GM19455 (cell line): Measurements from ENCODE around the gene PTGS1.
A peak's percentile ranks its signal among the peaks of the same experiment; 100 is the strongest.
"Not testable (repeated sequence)": the region's sequence is repeated elsewhere in the genome, so short reads cannot be mapped to it uniquely, and the experiment has no call there.

Experiments used
- ATAC-seq: cut with Tn5 transposase; IDR thresholded peaks from one replicate; pipeline ENCODE4 v1.9.1; 2021; ENCODE audit not compliant: unreplicated experiment

The PTGS1 gene

DNA sequence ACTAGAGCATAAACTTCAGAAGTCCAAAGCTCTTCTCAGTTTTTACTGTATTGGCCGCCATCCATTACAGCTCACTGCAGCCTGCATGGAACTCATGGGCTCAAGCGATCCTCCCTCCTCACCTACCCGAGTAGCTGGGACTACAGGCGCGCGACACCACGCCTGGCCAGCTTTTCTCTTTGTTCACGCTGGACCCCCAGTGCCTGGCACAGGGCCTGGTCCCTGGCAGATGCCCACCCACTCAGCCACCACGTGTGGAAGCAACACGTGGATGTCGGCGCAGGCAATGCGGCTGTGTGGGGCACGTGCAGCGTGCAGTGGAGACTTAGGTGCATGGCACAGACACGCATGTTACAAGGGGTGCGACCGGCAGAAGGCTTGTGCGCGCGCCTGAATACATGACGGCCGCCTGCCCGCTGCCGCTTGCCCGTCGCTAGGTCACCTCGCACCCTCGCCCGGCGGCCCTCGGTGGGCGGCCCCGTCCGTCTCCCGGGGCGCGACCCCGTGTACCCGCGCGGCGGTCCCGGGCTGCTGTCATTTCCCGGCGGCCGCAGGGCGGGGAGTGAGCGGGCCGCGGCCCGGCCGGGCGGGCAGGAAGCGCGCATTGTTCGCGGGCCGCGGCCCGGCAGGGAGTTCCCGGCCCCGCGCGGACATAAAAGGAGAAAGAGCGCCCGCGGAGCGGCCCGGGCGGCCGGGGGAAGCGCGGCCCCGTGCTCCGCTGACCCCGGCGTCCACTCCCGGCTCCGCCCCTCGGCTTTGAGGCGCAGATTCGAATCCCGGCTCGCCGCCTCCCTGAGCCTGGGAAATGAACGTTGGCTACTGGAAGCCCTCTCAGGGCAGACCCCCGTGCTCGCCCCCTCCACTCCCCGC is 24.1 kb upstream of the PTGS1 start:
- ATAC-seq = no peak

- no peak for ATAC-seq
Observed at GRCh38 chr9:122347348-122348287, 23.2 kb upstream of the PTGS1 start.

GRCh38 chr9:122348288-122348777 is 22.5 kb upstream of the PTGS1 start:
- ATAC-seq = no peak

GRCh38 chr9:122348791-122349190 is 22.0 kb upstream of the PTGS1 start:
- ATAC-seq = no peak

- ATAC-seq = no peak
Observed at GRCh38 chr9:122349201-122349600, 21.6 kb upstream of the PTGS1 start.

- ATAC-seq = peak; percentile 86
Observed at GRCh38 chr9:122350577-122351355, 20.1 kb upstream of the PTGS1 start.

GRCh38 chr9:122354536-122355199 is 16.2 kb upstream of the PTGS1 start:
- ATAC-seq = no peak

- ATAC-seq = no peak
Observed at GRCh38 chr9:122355336-122355875, 15.4 kb upstream of the PTGS1 start.

DNA sequence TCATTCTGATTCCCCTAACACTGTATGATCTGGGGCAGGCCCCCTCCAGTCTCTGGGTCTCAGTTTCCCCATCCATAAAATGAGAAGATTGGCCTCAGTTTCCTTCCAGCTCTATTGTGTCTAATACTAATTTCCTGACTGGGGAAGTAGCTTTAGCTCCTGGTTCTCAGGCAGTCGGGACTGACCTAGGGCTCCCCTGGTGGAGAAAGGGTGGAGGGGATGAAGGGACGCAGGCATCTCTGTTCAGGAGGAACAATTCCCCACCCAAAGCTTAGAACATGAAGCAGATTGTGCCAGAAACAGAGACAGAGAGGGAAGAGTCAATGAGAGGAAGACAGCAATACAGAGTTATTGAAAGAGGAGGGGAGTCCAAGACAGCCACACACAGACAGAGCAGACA is 14.2 kb upstream of the PTGS1 start:
- no peak for ATAC-seq

DNA sequence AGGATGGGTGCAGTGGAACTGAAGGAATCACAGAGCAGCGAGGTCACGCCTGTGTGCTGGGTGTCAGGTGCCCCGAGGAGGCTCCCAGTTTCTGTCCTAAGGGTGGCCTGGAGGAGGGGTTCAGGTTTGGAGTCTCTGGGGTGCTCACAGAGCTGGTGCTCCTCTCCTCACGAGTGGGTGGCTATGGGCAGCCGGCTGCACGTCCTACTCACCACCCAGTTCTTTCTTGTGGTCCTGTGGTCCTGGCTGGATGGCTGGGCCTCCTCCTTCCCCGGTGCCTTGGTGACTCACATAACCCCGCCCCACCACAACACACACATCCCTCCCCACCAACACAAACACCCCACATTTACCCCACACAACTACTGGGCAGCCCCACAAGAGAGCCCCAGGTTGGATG is 9.9 kb upstream of the PTGS1 start:
- ATAC-seq = no peak

DNA sequence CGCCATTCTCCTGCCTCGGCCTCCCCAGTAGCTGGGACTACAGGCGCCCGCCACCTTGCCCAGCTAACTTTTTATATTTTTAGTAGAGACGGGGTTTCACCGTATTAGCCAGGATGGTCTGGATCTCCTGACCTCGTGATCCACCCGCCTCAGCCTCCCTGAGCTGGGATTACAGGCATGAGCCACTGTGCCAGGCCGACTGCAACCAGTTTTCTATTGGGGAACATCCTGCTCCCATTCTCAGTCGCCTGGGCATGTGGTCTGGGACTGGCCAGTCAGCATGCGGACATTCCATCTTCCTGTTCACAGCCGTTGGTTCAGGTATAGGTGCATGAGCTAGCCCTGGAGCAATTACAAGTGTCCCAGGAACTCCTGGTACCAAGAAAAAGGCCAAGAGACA is 7.7 kb upstream of the PTGS1 start:
- ATAC-seq = not testable (repeated sequence)

GRCh38 chr9:122364117-122364782 is 6.6 kb upstream of the PTGS1 start:
- no peak for ATAC-seq

GRCh38 chr9:122364783-122365150 is 6.1 kb upstream of the PTGS1 start:
- no peak for ATAC-seq

DNA sequence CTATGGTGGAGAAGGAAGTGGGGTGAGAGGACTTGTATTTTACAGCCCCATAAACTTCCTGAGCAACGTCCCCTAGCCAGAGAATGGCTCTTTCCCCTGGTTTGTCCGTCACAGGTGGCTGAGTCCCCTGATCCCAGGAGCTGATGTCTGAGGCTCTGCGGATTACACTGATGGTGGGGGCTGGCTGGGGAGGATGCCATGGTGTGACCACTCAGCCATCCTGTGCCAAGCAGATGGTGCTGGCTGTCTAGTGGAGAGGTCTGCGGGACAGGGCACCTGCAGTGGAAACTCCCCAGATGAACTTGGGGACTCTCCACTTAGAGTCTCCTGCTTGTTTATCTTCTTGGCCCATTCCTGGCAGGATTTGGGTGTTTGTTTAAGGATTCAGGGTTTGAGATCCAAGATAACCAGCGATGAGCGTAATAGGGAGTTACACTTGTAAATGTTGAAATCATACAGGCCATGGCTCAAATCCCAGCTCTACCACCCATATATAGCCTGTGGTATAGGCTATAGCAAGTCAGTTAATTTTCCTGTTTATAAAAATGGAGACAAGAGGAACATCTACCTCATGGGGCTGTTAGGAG is 4.7 kb upstream of the PTGS1 start:
- ATAC-seq = no peak

DNA sequence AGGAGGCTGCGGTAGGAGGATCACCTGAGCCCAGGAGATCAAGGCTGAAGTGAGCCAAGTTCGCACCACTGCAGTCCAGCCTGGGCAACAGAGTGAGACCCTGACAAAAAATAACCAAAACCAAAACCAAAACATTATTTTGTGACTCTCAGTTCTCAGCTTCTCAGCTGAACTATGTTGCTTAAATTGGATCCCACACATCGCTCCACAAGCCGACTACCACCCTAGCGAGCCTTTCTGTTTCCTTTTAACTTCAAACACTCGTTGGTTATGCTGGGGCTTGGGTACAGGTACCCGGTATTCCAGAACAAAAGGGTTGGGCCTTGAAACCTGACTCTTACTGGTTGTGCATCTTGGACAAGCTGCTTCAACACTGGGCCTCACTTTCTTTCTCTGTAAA is 3.8 kb upstream of the PTGS1 start:
- ATAC-seq = no peak

DNA sequence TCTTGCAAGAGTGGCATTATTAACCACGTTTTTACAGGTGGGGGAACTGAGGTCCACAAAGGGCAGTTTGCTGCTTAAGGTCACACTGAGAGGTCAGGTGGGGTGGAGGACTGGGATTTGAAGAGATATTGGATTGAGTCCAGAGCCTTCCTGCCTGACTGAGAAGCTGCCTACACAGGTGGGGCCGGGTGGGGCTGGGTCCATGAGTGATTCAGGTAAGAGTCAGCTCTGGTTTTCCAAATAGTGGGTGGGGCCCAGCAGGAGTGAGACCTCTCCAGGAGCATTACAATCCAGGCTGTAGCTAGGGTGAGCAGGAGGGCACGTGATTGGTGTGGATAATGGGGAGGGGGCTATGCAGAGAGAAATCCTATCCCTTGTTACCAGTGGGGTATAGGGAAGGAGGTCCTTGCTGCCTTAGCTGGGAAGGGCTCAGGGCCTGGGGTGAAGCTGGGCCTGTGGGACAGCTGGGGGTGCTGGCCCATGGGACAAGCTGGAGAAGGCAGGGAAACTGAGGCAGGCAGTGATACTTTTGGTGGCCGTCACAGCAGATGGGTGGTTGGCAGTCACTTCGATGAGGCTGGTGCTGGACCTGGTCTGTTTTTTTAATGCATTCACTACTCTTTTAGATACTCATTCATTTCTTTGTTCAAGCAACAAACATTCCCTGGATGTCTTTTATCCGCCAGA is 2.9 kb upstream of the PTGS1 start:
- no peak for ATAC-seq

GRCh38 chr9:122368642-122369041 is 2.2 kb upstream of the PTGS1 start:
- ATAC-seq = no peak

GRCh38 chr9:122370303-122370702 is 521 bp upstream of the PTGS1 start:
- ATAC-seq = no peak

- ATAC-seq = no peak
Observed at GRCh38 chr9:122371846-122372245, 1.0 kb downstream of the PTGS1 start.
